Calu3 (cell line): ENCODE measurements around the gene PLCL2. TPM values are rescaled to one million over a fixed set of nuclear protein-coding genes. Genes with fewer than 3 reads are reported as not detected.

Experiments used
- BruUV-seq: library from RNA; stranded (reverse); fragments of 400-500 nt; replicated peaks from 2 replicates; lab custom pipeline; 2021; lab: Mats Ljungman, UMichigan
- CTCF ChIA-PET: fragments of 300-600 bp; sonication (Branson Sonifier 250); formaldehyde crosslinking; loops from one replicate; lab custom pipeline; 2022; ENCODE audit warnings: antibody characterized with exemption; lab: Charles Lee
- DNase-seq: peaks from one replicate; pipeline ENCODE4 v3.0.0; 2022
- H3K27ac Mint-ChIP-seq: one replicate; pipeline ENCODE4 v1.8.0; 2022; ENCODE audit warnings: mixed read lengths; ENCODE audit not compliant: unreplicated experiment
- H3K27me3 Mint-ChIP-seq: one replicate; pipeline ENCODE4 v1.8.0; 2022; ENCODE audit warnings: mixed read lengths; ENCODE audit not compliant: unreplicated experiment
- H3K36me3 Mint-ChIP-seq: one replicate; pipeline ENCODE4 v1.8.0; 2022; ENCODE audit warnings: mild to moderate bottlenecking, moderate library complexity, mixed read lengths; ENCODE audit not compliant: insufficient read depth, unreplicated experiment
- H3K4me1 Mint-ChIP-seq: one replicate; pipeline ENCODE4 v1.8.0; 2022; ENCODE audit warnings: mild to moderate bottlenecking, low read depth, mixed read lengths; ENCODE audit not compliant: unreplicated experiment
- H3K4me3 Mint-ChIP-seq: one replicate; pipeline ENCODE4 v1.8.0; 2022; ENCODE audit warnings: mild to moderate bottlenecking, low read depth, moderate library complexity, mixed read lengths; ENCODE audit not compliant: unreplicated experiment
- H3K9me3 Mint-ChIP-seq: one replicate; pipeline ENCODE4 v1.8.0; 2022; ENCODE audit warnings: low read depth, mixed read lengths; ENCODE audit not compliant: unreplicated experiment
- intact Hi-C: fragments of 100-400 bp; cut with micrococcal nuclease; formaldehyde crosslinking; loops from one replicate; pipeline ENCODE4 v1.10.0; 2022; ENCODE audit not compliant: unreplicated experiment
- total RNA-seq: library from RNA; stranded (reverse); gene quantifications from 2 replicates; pipeline ENCODE4 v1.2.3, GENCODE V29; 2022
- TF ChIP-seq, protein P1 (sequence below): fragments of 200-600 bp; IDR thresholded peaks from one replicate; pipeline ENCODE4 v1.8.0; 2022; ENCODE audit warnings: antibody characterized with exemption; ENCODE audit not compliant: unreplicated experiment

PLCL2 gene
- total RNA-seq, 1 experiment from 2014 or later: 5.8 TPM

DNA sequence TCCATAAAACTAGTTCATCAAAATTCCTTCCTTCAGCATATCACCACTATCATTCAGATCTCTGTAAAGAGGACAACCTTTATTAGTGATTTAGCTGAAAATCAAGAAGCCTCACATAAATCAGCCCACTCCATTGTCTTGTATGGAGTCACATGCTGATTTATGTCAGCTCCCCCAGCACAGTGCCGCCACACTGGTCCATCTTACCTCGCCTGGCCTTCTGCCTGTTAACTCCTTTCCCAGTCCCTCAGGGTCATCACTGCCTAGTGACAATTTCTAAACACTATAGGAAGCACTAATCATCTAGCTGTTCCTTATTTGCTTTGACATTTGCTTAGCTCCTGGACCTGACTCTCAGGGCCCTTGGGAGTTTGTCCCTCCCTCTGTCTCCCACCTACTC lies 75.4 kb downstream of the PLCL2 start:
- Mint-ChIP-seq H3K27me3 (no peaks in the 10 kb centered on the region), H3K27ac (no peak overlapping the region), H3K4me3 (no peak overlapping the region), H3K9me3 (no peaks in the 10 kb centered on the region), H3K4me1 (no peaks in the 10 kb centered on the region), H3K36me3 (no peaks in the 10 kb centered on the region)
- no TSS peak for BruUV-seq
- TF ChIP-seq, protein P1, sequence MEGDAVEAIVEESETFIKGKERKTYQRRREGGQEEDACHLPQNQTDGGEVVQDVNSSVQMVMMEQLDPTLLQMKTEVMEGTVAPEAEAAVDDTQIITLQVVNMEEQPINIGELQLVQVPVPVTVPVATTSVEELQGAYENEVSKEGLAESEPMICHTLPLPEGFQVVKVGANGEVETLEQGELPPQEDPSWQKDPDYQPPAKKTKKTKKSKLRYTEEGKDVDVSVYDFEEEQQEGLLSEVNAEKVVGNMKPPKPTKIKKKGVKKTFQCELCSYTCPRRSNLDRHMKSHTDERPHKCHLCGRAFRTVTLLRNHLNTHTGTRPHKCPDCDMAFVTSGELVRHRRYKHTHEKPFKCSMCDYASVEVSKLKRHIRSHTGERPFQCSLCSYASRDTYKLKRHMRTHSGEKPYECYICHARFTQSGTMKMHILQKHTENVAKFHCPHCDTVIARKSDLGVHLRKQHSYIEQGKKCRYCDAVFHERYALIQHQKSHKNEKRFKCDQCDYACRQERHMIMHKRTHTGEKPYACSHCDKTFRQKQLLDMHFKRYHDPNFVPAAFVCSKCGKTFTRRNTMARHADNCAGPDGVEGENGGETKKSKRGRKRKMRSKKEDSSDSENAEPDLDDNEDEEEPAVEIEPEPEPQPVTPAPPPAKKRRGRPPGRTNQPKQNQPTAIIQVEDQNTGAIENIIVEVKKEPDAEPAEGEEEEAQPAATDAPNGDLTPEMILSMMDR: no peak
- intact Hi-C loops: no loop called here
- DNase-seq: no peak
- CTCF ChIA-PET: no interaction called here

DNA sequence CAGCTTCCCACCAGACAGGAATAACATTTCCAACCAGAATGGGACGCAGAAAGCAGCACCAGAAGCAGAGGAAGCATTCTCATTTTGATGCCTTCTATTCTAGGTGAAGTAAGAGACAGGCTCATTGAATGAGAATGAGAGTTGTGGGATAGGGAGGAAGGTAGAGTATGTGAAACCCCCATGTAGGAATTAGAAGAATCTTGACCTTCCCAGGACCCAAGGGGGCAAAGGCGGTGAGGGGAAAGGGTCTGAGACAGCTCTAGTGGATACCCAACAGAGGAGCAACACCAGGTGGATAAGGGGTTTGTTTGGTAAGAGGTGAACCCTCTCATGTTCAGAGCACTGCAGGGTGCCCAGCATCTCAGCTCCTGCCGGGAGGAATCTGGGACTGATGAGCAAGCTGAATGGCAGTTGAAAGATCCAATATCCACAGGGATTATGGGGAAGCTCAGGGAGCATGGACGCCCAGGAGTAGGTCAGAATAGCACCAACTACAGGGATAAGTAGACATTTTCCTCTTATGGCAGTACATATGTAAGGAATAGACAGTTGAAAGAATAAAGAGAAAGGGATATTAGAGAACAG lies 77.0 kb downstream of the PLCL2 start:
- Mint-ChIP-seq H3K36me3 (no peaks in the 10 kb centered on the region), H3K9me3 (no peaks in the 10 kb centered on the region), H3K27ac (no peak overlapping the region), H3K4me1 (no peaks in the 10 kb centered on the region), H3K27me3 (no peaks in the 10 kb centered on the region), H3K4me3 (no peak overlapping the region)
- no TSS peak for BruUV-seq
- DNase-seq: no peak
- intact Hi-C loops: no loop called here
- TF ChIP-seq, protein P1: no peak
- CTCF ChIA-PET: interaction anchor here (0.5 kb wide), 1 partner anchor 78 kb away, joined by 5 read pairs; no protein-coding TSS in a partner anchor

- H3K4me1 Mint-ChIP-seq: no peaks in the 10 kb centered on the region
- no peaks in the 10 kb centered on the region for H3K27me3 Mint-ChIP-seq
- no TSS peak for BruUV-seq
- DNase-seq: no peak
- no peak overlapping the region for H3K4me3 Mint-ChIP-seq
- H3K9me3 Mint-ChIP-seq: peaks cover 6% of the 10 kb centered on the region
- CTCF ChIA-PET: interaction anchor here (0.6 kb wide), 1 partner anchor 250 kb away, joined by 9 read pairs; no protein-coding TSS in a partner anchor
- no peaks in the 10 kb centered on the region for H3K36me3 Mint-ChIP-seq
- H3K27ac Mint-ChIP-seq: no peak overlapping the region
- TF ChIP-seq, protein P1: no peak
- intact Hi-C loops: no loop called here
Observed at GRCh38 chr3:16975083-16975482, 90.3 kb downstream of the PLCL2 start.

DNA sequence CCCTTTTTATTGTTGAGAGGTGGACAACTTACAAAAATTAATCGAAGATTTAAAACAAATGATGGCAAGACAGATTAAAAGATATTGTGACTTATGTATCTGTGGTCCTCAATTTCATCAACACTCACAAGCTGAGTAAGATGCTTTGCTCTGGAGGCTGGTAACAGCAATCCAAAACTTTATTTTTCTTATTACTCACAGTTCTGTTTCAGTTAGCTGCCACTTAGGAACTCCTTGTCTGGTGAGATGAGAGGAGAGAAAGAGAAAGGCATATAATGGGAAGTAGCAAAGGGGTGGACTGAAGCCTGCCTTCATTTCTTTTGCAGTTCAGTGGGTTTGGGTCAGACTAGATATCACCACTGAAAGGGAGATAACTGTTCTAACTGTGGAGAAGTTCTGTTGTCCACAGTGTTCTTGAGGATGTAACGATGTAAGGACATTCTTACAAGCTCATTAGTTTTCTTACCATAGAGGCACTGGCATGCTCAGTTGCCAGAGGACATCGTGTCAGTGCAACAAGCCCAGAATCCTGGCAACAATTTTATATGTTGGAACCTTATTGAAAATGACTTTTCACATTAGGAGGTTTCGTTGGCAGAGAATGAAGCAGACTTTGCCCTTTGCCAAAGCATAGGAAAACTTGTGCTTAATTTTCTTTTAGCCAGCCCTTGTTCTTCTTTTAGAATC lies 93.6 kb downstream of the PLCL2 start:
- H3K36me3 Mint-ChIP-seq: no peaks in the 10 kb centered on the region
- no peaks in the 10 kb centered on the region for H3K27me3 Mint-ChIP-seq
- H3K9me3 Mint-ChIP-seq: peaks cover 6% of the 10 kb centered on the region
- BruUV-seq: no TSS peak
- DNase-seq: no peak
- TF ChIP-seq, protein P1: no peak
- intact Hi-C loops: no loop called here
- H3K4me3 Mint-ChIP-seq: no peak overlapping the region
- H3K4me1 Mint-ChIP-seq: no peaks in the 10 kb centered on the region
- no peak overlapping the region for H3K27ac Mint-ChIP-seq
- CTCF ChIA-PET: no interaction called here
